HepG2 (cell line): ENCODE data around the gene LRRC8C. TPM values are rescaled to one million over a fixed set of nuclear protein-coding genes. Genes with fewer than 3 reads are reported as not detected.

Experiments
- ATAC-seq: fragments of 200-7000 bp; cut with Tn5 transposase; 3 replicates; pipeline ENCODE4 v1.9.1; 2020; ENCODE audit warnings: mild to moderate bottlenecking, moderate library complexity
- BruUV-seq: library from RNA; stranded (reverse); fragments of 400-500 nt; replicated peaks from 2 replicates; lab custom pipeline; 2021; lab: Mats Ljungman, UMichigan
- CTCF ChIA-PET: fragments of 300-600 bp; formaldehyde crosslinking; extraction: SDS; loops from one replicate; lab custom pipeline; 2021; ENCODE audit warnings: low total read pairs, inconsistent platforms, low intra/inter-chr PET ratio; lab: Yijun Ruan, JAX
- POLR2A ChIA-PET: fragments of 350-600 bp; sonication (Branson Sonifier 250); formaldehyde crosslinking; loops from one replicate; lab custom pipeline; 2020; ENCODE audit warnings: antibody characterized with exemption, inconsistent platforms; lab: Yijun Ruan, JAX
- DNase-seq: peaks from one replicate; pipeline ENCODE4 v3.0.0-alpha.2; 2015; ENCODE audit warnings: low spot score
- FAIRE-seq: peaks from 3 replicates; lab custom pipeline; 2011; peaks lifted over from hg19 to GRCh38; lab: Jason Lieb, UNC
- H2AFZ ChIP-seq: one replicate; pipeline ENCODE4 v1.6.1; 2011; ENCODE audit warnings: low read length, inconsistent platforms
- H3K27ac ChIP-seq: fragments of 300-600 bp; 3 replicates; pipeline ENCODE4 v1.8.0; 2011; ENCODE audit warnings: mixed run types, mild to moderate bottlenecking, mixed read lengths, low read length, inconsistent platforms; ENCODE audit not compliant: insufficient read depth; ENCODE audit errors: extremely low read length
- H3K27me3 ChIP-seq, 2 experiments: fragments of 200-600 bp in 1 of 2; 2 replicates in 1 of 2; 3 replicates in 1 of 2; pipeline versions ENCODE4 v1.6.0 to v1.8.0; 2011; ENCODE audit warnings: low read length in 2 of 2, mild to moderate bottlenecking in 2 of 2, moderate library complexity in 2 of 2, inconsistent platforms in 1 of 2; ENCODE audit not compliant: insufficient read depth in 2 of 2, control insufficient read depth in 1 of 2
- H3K36me3 ChIP-seq, 2 experiments: fragments of 200-600 bp in 1 of 2; replicated peaks in 1 of 2; 2 replicates in 1 of 2; 3 replicates in 1 of 2; pipeline versions ENCODE4 v1.5.1 to v1.8.0; 2011; ENCODE audit warnings: low read length in 2 of 2, inconsistent platforms in 1 of 2; ENCODE audit not compliant: insufficient read depth in 2 of 2, control insufficient read depth in 1 of 2
- H3K4me1 ChIP-seq: 2 replicates; pipeline ENCODE4 v1.5.1; 2012; ENCODE audit warnings: low read length, inconsistent platforms; ENCODE audit not compliant: insufficient read depth
- H3K4me2 ChIP-seq: 2 replicates; pipeline ENCODE4 v1.6.0; 2011; ENCODE audit warnings: low read depth, low read length, inconsistent platforms
- H3K4me3 ChIP-seq, 3 experiments: fragments of 200-600 bp in 1 of 3; sonication (generic), shearing (Covaris generic) in 1 of 3; replicated peaks in 1 of 3; 2 replicates each; pipeline ENCODE4 v1.5.1; 2011 to 2016; ENCODE audit warnings: low read length in 3 of 3, inconsistent platforms in 2 of 3, low read depth in 2 of 3, mild to moderate bottlenecking in 2 of 3, control low read depth in 1 of 3, mixed read lengths in 1 of 3; ENCODE audit not compliant: insufficient read depth in 1 of 3
- H3K79me2 ChIP-seq: one replicate; pipeline ENCODE4 v1.6.1; 2011; ENCODE audit warnings: low read length, inconsistent platforms; ENCODE audit not compliant: insufficient read depth
- H3K9ac ChIP-seq: 2 replicates; pipeline ENCODE4 v1.6.0; 2011; ENCODE audit warnings: mild to moderate bottlenecking, low read depth, low read length, inconsistent platforms; ENCODE audit not compliant: insufficient read depth
- H3K9me3 ChIP-seq: 2 replicates; pipeline ENCODE4 v1.5.1; 2012; ENCODE audit warnings: mild to moderate bottlenecking, low read length
- H4K20me1 ChIP-seq: 2 replicates; pipeline ENCODE4 v1.6.0; 2011; ENCODE audit warnings: inconsistent platforms, mild to moderate bottlenecking, low read length, moderate library complexity; ENCODE audit not compliant: insufficient read depth
- CREB3 ChIP-seq: sonication (generic); formaldehyde crosslinking; IDR thresholded peaks from 2 replicates; pipeline ENCODE4 v1.5.0; 2020; ENCODE audit warnings: missing genetic modification reagents
- MXI1 ChIP-seq: IDR thresholded peaks from 3 replicates; pipeline ENCODE4 v1.6.1; 2012; ENCODE audit warnings: low read depth, low read length, inconsistent platforms, borderline replicate concordance
- SRY ChIP-seq: sonication (generic); formaldehyde crosslinking; IDR thresholded peaks from 2 replicates; pipeline ENCODE4 v1.8.0; 2022; ENCODE audit warnings: mild to moderate bottlenecking, missing genetic modification reagents
- TCF12 ChIP-seq, 2 experiments: fragments of 450-650 bp in 1 of 2; sonication (generic) in 1 of 2; formaldehyde crosslinking in 1 of 2; IDR thresholded peaks; 2 replicates each; pipeline versions ENCODE4 v1.6.1 to v1.8.0; 2017 to 2022; ENCODE audit warnings: antibody characterized with exemption in 1 of 2, mild to moderate bottlenecking in 1 of 2, missing genetic modification reagents in 1 of 2, moderate library complexity in 1 of 2
- WIZ ChIP-seq: sonication (generic); formaldehyde crosslinking; IDR thresholded peaks from 2 replicates; pipeline ENCODE4 v1.5.1; 2020; ENCODE audit warnings: mild to moderate bottlenecking, missing genetic modification reagents
- ZNF101 ChIP-seq: sonication (generic); formaldehyde crosslinking; IDR thresholded peaks from 2 replicates; pipeline ENCODE4 v1.4.0; 2020; ENCODE audit warnings: mild to moderate bottlenecking, low read depth, missing genetic modification reagents, borderline replicate concordance
- ZNF230 ChIP-seq: sonication (generic); formaldehyde crosslinking; IDR thresholded peaks from 2 replicates; pipeline ENCODE4 v1.4.0; 2020; ENCODE audit warnings: mild to moderate bottlenecking, missing genetic modification reagents
- WGBS: methylation state at CpG from one replicate; pipeline ENCODE4 v1.1.6; 2017; ENCODE audit warnings: low lambda C conversion rate; 5-methylcytosine and 5-hydroxymethylcytosine counted together
- in situ Hi-C: cut with HindIII; loops from 2 replicates; pipeline ENCODE4 v1.10.0; 2017; ENCODE audit warnings: low pct_unique_long_range_greater_than_20kb; ENCODE audit not compliant: extremely low pct_ligation_motif_present
- intact Hi-C: fragments of 100-400 bp; cut with micrococcal nuclease; formaldehyde crosslinking; loops from one replicate; pipeline ENCODE4 v1.10.0; 2022; ENCODE audit not compliant: unreplicated experiment
- polyA plus RNA-seq, 8 experiments: library from polyadenylated mRNA; depleted of rRNA in 3 of 8; stranded (reverse) in 7 of 8; unstranded in 1 of 8; fragments of >200 nt; fragmentation: Illumina TruSeq in 4 of 8; extraction: Trizol in 4 of 8; gene quantifications; 2 replicates each; pipeline versions ENCODE4 v1.2.1 to v1.2.3, GENCODE V29; 2011 to 2016; ENCODE audit warnings: low read depth in 4 of 8, missing spikeins in 1 of 8, mixed read lengths in 1 of 8; ENCODE audit not compliant: insufficient read depth in 1 of 8
- total RNA-seq, 5 experiments: library from RNA; depleted of rRNA; stranded (reverse); fragments of >200 nt; fragmentation: Illumina TruSeq; extraction: Trizol; gene quantifications; 2 replicates each; pipeline ENCODE4 v1.2.3, GENCODE V29; 2016; ENCODE audit warnings: low read depth in 1 of 5
- TF ChIP-seq, protein P1 (sequence below): sonication (generic); formaldehyde crosslinking; IDR thresholded peaks from 2 replicates; pipeline ENCODE4 v1.8.1; 2023; ENCODE audit warnings: mild to moderate bottlenecking, missing genetic modification reagents, borderline replicate concordance

Gene LRRC8C
- total and polyA plus RNA-seq, 2 of the 13 experiments (the other 11 are each of a cell fraction or from before 2014, with no cell fraction given) = 0.22 to 0.32 TPM

GRCh38 chr1:89701746-89702241 is 68.9 kb downstream of the LRRC8C start (continued):
- TF ChIP-seq MXI1 (no peak), TCF12 (IDR thresholded peaks at IDR 0.05) (no peak), TCF12 (CRISPR knock-in tag; IDR thresholded peaks at IDR 0.05) (no peak), SRY (CRISPR knock-in tag) (no peak)

DNA sequence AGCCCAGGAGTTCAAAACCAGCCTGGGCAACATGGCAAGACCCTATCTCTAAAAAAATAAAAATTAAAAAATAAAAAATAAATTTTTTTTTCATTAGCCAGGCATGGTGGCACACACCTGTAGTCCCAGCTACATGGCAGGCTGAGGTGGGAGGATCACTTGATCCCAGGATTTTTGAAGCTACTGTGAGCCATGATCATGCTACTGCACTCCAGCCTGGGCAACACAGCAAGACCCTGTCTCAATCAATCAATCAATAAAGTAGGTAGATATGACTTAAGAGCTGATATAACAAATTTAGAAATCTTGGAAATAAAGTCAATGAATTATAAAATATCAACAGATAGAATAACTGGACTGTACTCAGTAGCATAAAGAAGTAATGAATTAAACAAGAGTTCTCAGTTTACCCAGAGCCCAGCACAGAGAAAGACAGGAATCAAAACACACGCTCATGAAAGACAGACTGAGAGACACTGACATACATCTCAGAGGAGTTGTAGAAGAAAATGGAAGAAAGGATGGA is 69.7 kb downstream of the LRRC8C start:
- H3K79me2 ChIP-seq = no peaks in the 10 kb centered on the region
- ATAC-seq = no peak
- H3K9ac ChIP-seq = no peak overlapping the region
- no peak overlapping the region for H3K4me2 ChIP-seq
- FAIRE-seq = no peak
- no peaks in the 10 kb centered on the region for H3K4me1 ChIP-seq
- WGBS = 51% methylated on average over 1 of the region's 1 CpG
- no peak overlapping the region for H3K4me3 ChIP-seq
- H3K9me3 ChIP-seq = no peaks in the 10 kb centered on the region
- ChIA-PET POLR2A (no interaction called here), CTCF (no interaction called here)
- H3K36me3 ChIP-seq = no peaks in the 10 kb centered on the region
- H4K20me1 ChIP-seq = no peaks in the 10 kb centered on the region
- no peak overlapping the region for H2AFZ ChIP-seq
- no peak overlapping the region for H3K27ac ChIP-seq
- intact Hi-C loops = no loop called here
- BruUV-seq = no TSS peak
- no peak for DNase-seq
- in situ Hi-C loops = no loop called here
- H3K27me3 ChIP-seq = no peaks in the 10 kb centered on the region
- TF ChIP-seq ZNF101 (no peak), CREB3 (CRISPR knock-in tag) (no peak), WIZ (CRISPR knock-in tag) (no peak), ZNF230 (no peak)
- TF ChIP-seq, protein P1, sequence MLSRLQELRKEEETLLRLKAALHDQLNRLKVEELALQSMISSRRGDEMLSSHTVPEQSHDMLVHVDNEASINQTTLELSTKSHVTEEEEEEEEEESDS (CRISPR knock-in tag) = no peak
